HG03103 (cell line): Measurements from ENCODE around the gene RFX1.
"Not testable (repeated sequence)": the region's sequence is repeated elsewhere in the genome, so short reads cannot be mapped to it uniquely, and the experiment has no call there.

Experiments used
- ATAC-seq: cut with Tn5 transposase; IDR thresholded peaks from one replicate; pipeline ENCODE4 v1.9.1; 2021; ENCODE audit warnings: low read depth; ENCODE audit not compliant: unreplicated experiment

Gene RFX1

DNA sequence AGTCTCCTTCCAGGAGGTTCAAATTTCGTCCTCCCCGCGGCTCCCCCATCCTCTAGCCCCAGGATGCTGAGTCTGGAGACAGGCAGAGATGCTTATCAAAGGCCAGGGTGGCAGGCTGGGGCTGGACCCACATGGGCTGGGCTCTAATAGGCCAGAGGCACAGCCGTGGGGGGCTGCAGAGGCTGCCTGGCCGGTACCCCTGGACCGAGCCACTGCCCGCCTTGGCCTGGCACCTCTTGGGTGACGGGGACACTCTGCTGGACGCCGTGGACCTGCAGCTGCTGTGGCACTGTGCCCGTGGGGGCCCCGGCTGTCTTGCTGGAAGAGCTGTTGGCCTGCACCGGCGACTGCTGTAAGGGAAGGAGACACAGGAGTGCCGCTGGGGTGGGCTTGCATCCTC, 25.8 kb downstream of the RFX1 start:
- ATAC-seq = no peak

DNA sequence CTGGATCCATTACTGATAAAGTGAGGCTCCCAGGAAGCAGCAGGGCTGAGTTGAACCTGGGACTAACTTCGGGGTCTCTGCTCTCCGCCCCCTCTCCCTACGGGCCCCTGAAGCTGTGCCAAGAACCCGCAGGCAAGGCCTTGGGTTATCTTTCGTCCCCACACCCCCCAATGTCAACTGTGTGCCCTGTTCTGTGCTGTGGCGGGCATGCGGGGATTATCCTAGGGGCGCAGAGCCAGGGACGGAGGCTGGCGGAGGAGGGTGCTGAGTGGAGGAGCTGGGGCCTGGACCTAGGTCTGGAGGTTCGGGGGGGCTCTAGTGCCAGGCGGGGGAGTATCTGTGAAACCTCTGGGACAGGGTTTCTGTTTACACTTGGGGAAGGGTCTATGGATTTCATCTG, 26.4 kb downstream of the RFX1 start:
- no peak for ATAC-seq

DNA sequence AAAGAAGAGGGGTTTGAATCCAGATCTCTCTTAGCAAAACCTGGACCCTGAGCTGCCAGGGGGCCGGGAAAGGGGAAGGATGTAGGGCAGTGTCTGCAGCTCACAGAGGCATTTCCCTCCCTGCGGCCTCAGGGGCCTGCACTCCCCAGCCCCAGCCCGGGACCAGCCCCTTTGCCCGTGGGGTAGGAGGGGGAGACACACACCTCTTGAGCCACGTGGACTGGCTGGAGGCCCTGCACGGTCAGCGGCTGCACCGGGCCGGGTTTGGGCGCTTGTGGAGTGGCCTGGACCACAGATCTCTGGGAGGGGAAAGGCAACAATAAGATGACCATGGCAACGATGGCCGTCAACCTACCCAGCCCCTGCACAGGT, 26.9 kb downstream of the RFX1 start:
- ATAC-seq = no peak

DNA sequence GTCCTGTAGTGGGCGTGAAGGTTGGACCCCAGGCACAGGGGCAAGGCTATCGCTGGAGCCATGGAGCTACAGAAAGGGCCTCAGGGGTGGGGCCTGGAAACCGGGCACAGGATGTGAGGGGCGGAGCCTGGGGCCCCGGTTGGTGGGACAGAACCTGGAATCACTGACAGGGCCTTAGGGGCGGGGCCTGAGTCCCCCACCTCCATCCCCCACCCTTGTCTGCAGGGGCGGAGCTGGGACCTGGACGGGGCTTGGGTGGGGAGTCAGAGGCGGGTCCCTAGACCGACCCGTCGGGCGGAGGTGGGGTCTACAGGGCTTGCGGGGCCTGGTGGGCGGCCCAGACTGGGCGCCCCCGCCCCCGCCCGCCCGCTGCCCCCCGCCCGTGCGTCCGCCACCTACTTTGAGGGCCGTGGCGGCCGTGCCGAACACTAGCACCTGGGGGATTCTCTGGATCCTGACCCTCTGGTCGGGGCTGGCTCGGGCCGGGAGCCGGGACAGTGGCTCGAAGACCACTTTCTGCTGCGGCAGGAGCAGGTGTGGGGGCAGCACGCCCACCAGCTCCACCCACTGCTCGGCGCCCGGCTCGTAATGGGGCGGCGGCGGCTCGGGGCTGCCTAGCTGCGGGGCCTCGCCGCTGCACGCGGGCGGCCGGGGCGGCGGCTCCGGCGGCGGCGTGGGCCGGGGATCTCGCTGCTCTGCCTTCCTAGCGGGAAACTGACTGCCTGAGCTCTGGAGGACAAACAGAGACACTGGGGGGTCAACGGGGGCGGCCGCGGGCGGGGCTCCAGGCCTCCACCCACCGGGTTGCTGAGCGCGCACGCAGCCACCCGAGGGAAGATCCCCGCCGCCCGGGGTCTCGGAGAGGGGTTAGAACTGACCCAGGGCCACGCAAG, 27.5 kb downstream of the RFX1 start:
- ATAC-seq = no peak

DNA sequence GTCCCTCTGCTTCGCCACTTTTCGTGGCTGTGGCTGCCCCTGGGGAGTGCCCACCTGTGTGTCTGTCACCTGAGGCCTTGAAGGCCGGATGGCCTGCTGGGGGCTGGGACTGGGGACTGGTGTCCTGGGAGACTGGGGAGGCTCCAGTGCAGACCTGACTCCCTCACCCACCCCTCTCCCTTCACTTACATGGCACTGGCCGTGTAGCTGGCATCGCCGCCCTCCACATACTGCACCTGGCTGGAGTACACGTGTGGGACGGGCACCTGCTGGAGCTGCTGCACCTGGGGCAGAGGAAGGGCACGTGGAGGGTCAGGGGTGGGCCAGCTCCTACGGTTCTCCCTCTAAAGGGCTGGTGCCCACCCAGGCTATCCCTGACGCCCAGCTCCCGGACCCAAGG, 28.3 kb downstream of the RFX1 start:
- no peak for ATAC-seq

DNA sequence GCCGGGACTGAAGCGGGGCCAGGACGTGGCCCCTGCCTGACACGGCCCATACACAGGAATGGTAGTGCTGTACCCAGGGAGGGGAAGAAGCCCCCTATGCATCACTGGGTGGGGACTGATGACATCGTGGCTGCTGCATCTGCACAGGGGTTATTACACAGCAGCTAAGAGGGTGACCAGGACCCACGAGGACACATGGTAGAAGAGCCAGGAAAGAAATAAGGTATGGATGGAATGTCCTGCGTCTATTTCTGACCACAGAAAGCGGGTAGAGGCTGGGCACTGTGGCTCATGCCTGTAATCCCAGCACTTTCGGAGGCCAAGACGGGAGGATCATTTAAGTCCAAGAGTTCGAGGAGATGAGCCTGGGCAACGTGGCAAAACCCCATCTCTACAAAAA, 29.7 kb downstream of the RFX1 start:
- ATAC-seq = no peak

DNA sequence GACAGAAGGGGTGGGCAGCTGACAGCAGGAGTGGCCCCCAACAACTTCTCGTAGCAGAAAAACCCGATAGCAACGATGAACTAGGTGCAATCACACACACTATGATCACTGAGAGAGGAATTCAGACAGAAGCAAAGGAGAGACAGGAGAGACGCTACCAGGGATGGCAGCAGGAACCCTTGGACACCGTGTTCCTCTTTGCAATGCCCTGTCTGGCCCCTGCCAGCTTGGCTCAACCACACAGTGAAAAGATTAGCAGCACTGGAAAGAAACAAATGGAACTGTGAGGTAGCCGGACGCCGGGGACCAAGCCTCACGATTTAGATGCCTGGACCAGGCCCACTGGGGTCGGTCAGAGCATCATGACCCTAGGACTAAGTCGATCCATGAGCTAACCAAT, 30.2 kb downstream of the RFX1 start:
- no peak for ATAC-seq

DNA sequence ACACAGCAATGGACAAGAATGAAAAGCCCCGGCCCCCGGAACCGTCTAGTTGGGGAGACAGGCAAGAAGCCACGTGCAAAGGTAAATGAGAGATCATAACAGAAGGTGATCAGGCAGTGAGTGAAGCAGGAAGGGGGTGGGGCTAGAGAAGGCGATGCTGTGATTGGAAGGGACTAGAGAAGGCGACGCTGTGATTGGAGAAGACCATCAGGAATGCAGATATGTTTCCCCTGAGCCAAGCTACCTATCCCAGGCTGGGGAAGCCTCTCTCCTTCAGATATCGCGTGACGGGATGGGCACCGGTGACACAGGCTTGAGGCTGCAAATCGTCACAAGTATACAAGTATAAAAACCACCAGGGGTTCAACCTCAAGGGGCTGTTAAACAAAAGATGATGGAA, 32.0 kb downstream of the RFX1 start:
- ATAC-seq = no peak

DNA sequence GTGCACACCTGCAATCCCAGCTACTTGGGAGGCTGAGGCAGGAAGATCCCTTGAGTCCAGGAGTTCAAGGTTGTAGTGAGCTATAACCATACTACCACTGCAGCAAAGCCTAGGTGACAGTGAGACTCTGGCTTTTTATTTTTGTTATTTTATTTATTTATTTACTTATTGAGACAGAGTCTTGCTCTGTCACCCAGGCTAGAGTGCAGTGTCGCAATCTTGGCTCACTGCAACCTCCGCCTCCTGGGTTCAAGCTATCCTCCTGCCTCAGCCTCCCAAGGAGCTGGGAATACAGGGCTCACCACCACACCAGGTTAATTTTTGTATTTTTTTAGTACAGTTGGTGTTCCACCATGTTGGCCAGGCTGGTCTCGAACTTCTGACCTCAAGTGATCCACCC, 32.6 kb downstream of the RFX1 start:
- ATAC-seq = not testable (repeated sequence)

DNA sequence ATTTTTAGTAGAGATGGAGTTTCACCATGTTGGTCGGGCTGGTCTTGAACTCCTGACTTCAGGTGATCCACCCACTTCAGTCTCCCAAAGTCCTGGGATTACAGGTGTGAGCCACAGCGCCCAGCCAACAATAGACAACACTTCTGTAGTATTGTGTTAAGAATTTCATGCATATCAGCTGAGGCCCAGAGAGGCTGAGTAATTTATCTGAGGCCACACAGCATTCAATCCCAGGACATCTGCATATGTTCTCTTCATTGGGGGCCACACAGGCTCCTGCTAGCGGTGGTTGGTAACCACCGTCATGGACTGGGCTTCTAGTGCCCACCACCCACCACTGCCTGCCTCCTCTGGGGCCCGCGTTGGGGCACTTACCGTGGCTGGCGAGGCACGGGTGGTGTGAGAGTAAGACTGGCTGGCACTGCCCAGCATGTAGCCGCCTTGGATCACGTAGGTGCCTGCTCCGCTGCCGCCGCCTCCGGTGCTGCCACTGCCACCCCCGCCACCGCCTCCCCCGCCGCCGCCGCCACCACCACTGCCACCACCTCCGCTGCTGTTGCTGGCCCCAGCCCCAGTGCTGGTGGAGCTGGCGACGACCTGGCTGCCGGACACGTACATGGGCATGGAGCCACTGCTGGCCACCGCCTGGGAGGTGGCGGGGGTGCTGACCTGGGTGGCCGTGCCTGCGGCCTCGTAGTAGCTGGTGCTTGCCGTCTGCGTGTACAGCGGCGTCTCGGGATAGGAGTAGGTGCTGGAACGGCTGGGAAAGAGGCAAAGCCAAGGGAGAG, 33.6 kb downstream of the RFX1 start:
- ATAC-seq = no peak

DNA sequence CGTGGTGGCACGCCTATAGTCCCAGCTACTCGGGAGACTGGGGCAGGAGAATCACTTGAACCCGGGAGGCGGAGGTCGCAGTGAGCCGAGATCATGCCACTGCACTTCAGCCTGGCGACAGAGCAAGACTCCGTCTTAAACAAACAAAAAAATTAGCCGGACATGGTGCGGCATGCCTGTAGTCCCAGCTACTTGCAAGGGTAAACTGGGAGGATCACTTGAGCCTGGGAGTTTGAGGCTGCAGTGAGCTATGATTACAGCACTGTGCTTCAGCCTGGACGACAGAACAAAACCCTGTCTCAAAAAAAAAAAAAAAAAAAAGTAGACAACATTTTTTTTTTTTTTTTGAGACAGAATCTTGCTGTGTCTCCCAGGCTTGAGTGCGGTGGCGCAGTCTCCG, 34.3 kb downstream of the RFX1 start:
- ATAC-seq = not testable (repeated sequence)

DNA sequence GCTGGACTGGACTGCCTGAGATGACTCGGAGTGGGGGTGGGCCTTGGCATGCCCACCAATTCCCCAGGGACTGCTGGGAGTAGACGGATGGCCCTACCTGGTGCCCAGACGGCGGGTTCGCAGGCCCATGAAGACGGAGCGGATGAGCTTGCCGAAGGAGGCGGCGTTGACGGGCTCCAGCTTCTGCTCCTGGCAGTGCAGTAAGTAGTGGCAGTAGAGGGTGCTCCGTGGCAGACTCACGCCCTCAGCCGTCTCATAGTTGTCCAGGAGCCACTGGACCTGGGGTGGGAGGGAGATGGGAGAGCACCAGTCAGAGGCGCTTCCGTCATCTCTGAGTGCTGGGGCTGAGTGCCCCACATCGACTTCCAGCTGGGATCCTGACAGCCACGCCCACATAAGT, 36.2 kb downstream of the RFX1 start:
- no peak for ATAC-seq

DNA sequence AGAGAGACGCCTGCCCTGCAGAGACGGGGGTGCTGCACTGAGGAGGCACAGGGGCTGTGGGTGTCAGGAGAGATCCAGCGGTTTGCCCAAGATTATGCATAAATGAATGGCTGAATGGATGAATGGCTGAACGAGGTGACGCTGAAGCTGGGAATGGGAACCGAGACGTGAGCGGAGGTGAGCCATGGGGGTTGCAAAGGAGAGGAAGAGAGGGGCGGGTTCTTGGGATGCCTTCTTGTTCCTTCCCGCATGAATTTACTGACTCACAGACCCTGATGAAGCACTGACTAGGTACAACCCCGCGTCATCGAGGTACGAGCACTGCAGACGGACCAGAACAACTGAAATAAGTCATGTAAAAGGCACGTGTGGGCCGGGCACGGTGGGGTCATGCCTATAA, 37.1 kb downstream of the RFX1 start:
- no peak for ATAC-seq

DNA sequence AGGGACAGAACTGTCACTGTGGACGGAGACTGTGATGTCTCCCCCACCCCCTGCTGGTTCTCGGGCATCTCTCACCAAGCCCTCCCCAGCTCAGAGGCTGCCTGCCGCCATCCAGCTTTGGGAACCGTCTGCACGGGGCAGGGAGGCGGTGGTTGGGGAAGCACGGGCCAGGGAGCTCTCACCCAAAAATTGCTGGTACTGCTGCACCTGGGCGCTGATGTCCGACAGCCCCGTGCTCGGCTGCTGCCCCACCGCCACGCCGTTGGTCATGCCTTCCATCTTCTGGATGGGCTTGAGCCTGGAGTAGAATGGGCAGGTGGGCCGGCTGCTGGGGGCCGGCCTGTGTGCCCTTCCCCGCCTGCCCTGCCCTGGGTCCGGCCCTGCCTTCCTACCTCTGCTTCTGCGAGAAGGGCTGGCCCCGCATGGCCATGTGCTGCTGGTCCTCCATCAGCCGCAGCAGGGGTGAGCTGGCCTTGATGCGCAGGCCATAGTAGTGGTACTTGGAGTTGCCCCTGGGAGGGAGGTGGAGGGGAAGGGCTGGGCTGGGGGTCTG, 37.7 kb downstream of the RFX1 start:
- no peak for ATAC-seq

DNA sequence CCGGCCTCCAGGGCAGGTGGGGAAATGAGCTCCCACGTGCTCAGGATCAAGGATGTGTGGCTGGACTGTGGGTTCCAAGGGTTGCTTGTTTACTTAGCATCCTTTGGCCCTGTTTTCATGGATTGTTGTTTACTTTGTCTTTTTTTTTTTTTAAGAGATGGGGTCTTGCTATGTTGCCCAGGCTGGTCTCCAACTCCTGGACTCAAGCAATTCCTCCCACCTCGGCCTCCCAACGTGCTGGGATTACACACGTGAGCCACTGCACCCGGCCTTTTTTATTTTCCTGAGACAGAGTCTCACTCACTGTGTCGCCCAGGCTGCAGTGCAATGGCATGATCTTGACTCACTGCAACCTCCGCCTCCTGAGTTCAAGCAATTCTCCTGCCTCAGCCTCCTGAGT, 38.9 kb downstream of the RFX1 start:
- not testable (repeated sequence) for ATAC-seq

DNA sequence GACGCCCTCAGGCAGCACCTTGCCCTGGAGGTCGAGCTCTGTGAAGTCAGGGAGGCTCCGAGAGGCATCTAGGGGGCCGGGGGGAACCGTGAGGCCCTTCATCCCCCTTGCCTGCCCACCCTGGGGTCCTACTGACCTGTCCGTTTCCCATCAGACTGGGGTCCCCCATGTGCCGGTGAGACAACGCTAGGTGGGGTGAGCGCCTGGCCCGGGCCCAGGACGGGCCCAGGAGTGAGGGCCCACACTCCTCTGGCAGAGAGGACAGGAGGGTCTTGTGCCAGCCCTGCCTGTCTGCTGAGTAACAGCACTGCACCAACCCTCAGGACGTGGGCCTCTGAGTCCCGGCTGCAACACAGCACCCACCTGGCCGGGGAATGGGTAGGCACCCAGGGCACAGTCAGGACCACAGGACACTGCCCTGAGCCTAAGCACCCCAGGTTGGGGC, 39.4 kb downstream of the RFX1 start:
- ATAC-seq = no peak

DNA sequence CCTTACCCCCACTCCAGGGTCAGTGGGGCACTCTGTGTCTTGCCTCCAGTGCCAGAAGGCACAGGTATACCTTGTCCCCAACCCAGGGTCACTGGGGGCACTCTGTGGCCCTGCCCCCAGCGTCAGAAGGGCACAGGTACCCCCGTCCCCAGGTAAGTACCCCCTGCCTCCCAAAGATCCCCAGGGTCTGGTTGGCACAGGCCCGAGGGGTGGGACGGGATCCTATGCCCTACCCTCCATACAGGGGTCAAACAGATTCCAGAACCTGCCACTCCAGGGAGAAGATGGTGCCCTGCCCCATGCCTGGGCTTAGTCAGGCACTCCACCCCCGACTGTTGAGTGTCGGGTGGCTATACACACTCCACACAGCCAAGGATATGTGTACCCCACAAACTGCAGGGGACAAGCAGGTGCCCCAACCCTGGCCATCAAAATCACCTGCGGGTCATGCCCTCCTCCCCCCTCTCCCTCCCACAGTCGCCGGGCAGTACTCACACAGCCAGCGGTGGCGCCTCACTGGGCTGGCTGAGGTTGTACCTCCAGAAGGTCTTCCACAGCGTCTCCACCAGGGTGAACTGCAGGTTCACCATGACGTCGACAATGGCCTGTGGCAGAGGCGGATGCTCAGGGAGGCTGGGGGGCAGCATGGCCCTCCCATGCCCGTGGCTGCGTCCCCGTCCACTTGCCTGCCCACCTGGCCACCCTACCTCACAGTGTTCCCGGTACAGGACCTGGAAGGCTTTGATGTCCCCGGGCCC, 40.0 kb downstream of the RFX1 start:
- no peak for ATAC-seq

DNA sequence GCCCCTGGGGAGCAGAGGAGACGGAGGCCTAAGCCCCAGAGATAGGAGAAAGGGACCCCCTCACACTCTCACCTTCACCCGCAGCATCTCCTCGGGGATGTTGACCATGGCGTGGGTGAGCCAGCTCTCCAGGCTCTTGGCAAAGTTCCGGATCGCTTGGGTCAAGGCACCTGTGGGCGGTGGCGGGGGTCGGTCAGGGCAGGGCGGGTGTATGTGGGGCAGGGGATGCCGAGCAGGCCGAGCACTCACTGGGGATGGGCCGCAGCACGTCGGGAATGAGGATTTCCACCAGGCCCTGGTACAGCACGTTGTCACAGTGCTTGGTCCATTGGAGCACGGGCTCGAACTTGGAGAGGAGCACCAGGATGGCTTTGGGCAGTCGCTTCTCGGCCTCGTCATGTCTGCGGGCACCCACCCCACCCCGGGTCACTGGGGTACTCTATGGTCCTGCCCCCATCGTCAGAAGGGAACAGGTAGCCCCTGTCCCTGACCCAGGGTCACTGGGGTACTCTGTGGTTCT, 40.7 kb downstream of the RFX1 start:
- no peak for ATAC-seq

DNA sequence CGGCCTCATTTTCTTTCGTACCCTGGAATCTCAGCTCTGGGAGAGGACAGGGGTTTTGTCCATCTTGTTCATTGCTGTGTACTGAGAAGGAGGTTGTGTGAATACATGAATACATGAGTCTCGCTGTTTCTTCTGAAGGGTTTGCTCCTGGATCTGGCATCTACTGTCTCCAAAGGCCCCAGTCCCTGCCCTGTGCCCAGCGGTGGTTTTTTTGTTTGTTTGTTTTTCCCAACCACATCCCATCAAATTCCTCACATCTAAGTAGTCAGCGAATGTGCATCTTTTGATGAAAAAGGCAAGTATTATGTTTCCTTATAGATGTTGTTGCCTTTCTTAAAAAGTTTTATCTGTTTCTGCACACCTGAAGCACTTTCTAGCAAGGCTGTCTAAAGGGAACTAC, 41.3 kb downstream of the RFX1 start:
- ATAC-seq = no peak

DNA sequence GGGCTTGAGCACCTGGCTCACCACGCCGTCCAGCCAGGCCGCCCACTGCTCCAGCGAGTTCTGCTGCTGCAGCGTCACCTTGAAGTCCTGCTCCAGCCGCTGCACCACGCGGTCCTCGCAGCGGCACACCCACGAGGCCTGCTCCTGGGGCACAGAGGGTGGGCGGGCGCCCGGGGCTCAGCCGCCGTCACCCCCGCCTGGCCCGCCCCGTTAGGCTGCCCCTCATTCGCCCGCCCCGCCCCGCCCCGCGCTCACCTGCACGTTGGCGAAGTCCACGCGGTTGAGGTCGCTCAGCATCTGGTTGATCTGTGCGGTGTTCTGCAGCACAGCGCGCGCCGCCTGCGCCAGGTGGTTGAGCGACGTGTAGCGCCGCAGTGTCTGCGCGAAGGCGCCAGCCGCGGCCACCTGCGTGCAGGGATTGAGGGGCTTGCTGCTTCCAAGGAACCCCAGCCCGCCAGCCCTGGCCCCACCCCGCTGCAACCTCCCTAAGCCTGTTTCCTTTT, 42.5 kb downstream of the RFX1 start:
- ATAC-seq = no peak
